Measurements from ENCODE around the gene TGM3. TPM values are rescaled to one million over a fixed set of nuclear protein-coding genes. Genes with fewer than 3 reads are reported as not detected.

TGM3 gene
- total RNA-seq, 2 donors from 2014 or later = not detected

GRCh38 chr20:2338411-2339066 lies 42.7 kb downstream of the TGM3 start:
- H3K9me3 ChIP-seq (ENCODE audit: control insufficient read depth, low read length, poor library complexity, severe bottlenecking) = no peaks in the 10 kb centered on the region
- no peak for ATAC-seq
- no peak for DNase-seq
- Mint-ChIP-seq H3K4me3 (no peak overlapping the region), H3K27ac (no peak overlapping the region), H3K36me3 (ENCODE audit: low read depth) (peaks cover 4% of the 10 kb centered on the region), H3K4me1 (peaks cover 2% of the 10 kb centered on the region), H3K27me3 (peaks cover 29% of the 10 kb centered on the region)

- H3K27ac Mint-ChIP-seq = no peak overlapping the region
- peaks cover 22% of the 10 kb centered on the region for H3K27me3 Mint-ChIP-seq
These were observed 44.3 kb downstream of the TGM3 start for GRCh38 chr20:2340136-2340535.

GRCh38 chr20:2340823-2341222 lies 45.0 kb downstream of the TGM3 start:
- DNase-seq (no peak), ATAC-seq (no peak)
- Mint-ChIP-seq H3K27me3 (peaks cover 27% of the 10 kb centered on the region), H3K36me3 (ENCODE audit: low read depth) (peaks cover 4% of the 10 kb centered on the region), H3K4me1 (peaks cover 5% of the 10 kb centered on the region), H3K27ac (no peak overlapping the region), H3K4me3 (no peak overlapping the region)
- H3K9me3 ChIP-seq (ENCODE audit: control insufficient read depth, low read length, poor library complexity, severe bottlenecking) = no peaks in the 10 kb centered on the region

More at GRCh38 chr20:2340136-2340535, 44.3 kb downstream of the TGM3 start:
- peaks cover 4% of the 10 kb centered on the region for H3K36me3 Mint-ChIP-seq (ENCODE audit: low read depth)
- ATAC-seq (no peak), DNase-seq (no peak)
- H3K9me3 ChIP-seq (ENCODE audit: control insufficient read depth, low read length, poor library complexity, severe bottlenecking) = no peaks in the 10 kb centered on the region
- H3K4me3 Mint-ChIP-seq = no peak overlapping the region
- peaks cover 2% of the 10 kb centered on the region for H3K4me1 Mint-ChIP-seq

- H3K36me3 Mint-ChIP-seq (ENCODE audit: low read depth) = peaks cover 4% of the 10 kb centered on the region
- H3K27me3 Mint-ChIP-seq = peaks cover 28% of the 10 kb centered on the region
- DNase-seq = no peak
- no peak overlapping the region for H3K27ac Mint-ChIP-seq
- no peak for ATAC-seq
- peaks cover 5% of the 10 kb centered on the region for H3K4me1 Mint-ChIP-seq
- no peaks in the 10 kb centered on the region for H3K9me3 ChIP-seq (ENCODE audit: control insufficient read depth, low read length, poor library complexity, severe bottlenecking)
- no peak overlapping the region for H3K4me3 Mint-ChIP-seq
These were observed 45.5 kb downstream of the TGM3 start for GRCh38 chr20:2341336-2341735.

- Mint-ChIP-seq H3K36me3 (ENCODE audit: low read depth) (peaks cover 4% of the 10 kb centered on the region), H3K27ac (no peak overlapping the region), H3K4me1 (peaks cover 5% of the 10 kb centered on the region), H3K4me3 (no peak overlapping the region), H3K27me3 (peaks cover 28% of the 10 kb centered on the region)
- ATAC-seq (no peak), DNase-seq (no peak)
- no peaks in the 10 kb centered on the region for H3K9me3 ChIP-seq (ENCODE audit: control insufficient read depth, low read length, poor library complexity, severe bottlenecking)
These were observed 46.4 kb downstream of the TGM3 start for GRCh38 chr20:2342243-2342642.

- H3K9me3 ChIP-seq (ENCODE audit: control insufficient read depth, low read length, poor library complexity, severe bottlenecking) = no peaks in the 10 kb centered on the region
- Mint-ChIP-seq H3K4me1 (peaks cover 2% of the 10 kb centered on the region), H3K27ac (no peak overlapping the region), H3K4me3 (no peak overlapping the region), H3K27me3 (peaks cover 36% of the 10 kb centered on the region), H3K36me3 (ENCODE audit: low read depth) (peaks cover 6% of the 10 kb centered on the region)
- no peak for DNase-seq
- ATAC-seq = no peak
These were observed 50.4 kb downstream of the TGM3 start for GRCh38 chr20:2346188-2346587.

- H3K36me3 Mint-ChIP-seq (ENCODE audit: low read depth) = peaks cover 6% of the 10 kb centered on the region
- peaks cover 25% of the 10 kb centered on the region for H3K27me3 Mint-ChIP-seq
- H3K27ac Mint-ChIP-seq = no peak overlapping the region
- no peak overlapping the region for H3K4me3 Mint-ChIP-seq
- no peak for DNase-seq
- H3K4me1 Mint-ChIP-seq = peaks cover 7% of the 10 kb centered on the region
- no peak for ATAC-seq
- no peaks in the 10 kb centered on the region for H3K9me3 ChIP-seq (ENCODE audit: control insufficient read depth, low read length, poor library complexity, severe bottlenecking)
These were observed 52.5 kb downstream of the TGM3 start for GRCh38 chr20:2348336-2348735.

GRCh38 chr20:2349801-2350200 lies 54.0 kb downstream of the TGM3 start:
- Mint-ChIP-seq H3K4me1 (peaks cover 7% of the 10 kb centered on the region), H3K4me3 (no peak overlapping the region), H3K36me3 (ENCODE audit: low read depth) (peaks cover 6% of the 10 kb centered on the region), H3K27me3 (peaks cover 31% of the 10 kb centered on the region), H3K27ac (no peak overlapping the region)
- DNase-seq = no peak
- ATAC-seq = no peak
- no peaks in the 10 kb centered on the region for H3K9me3 ChIP-seq (ENCODE audit: control insufficient read depth, low read length, poor library complexity, severe bottlenecking)

- Mint-ChIP-seq H3K4me1 (peaks cover 6% of the 10 kb centered on the region), H3K27me3 (peaks cover 32% of the 10 kb centered on the region), H3K36me3 (ENCODE audit: low read depth) (peaks cover 6% of the 10 kb centered on the region), H3K27ac (no peak overlapping the region), H3K4me3 (no peak overlapping the region)
- ATAC-seq = no peak
- no peak for DNase-seq
- no peaks in the 10 kb centered on the region for H3K9me3 ChIP-seq (ENCODE audit: control insufficient read depth, low read length, poor library complexity, severe bottlenecking)
These were observed 54.8 kb downstream of the TGM3 start for GRCh38 chr20:2350606-2351005.

- no peaks in the 10 kb centered on the region for H3K9me3 ChIP-seq (ENCODE audit: control insufficient read depth, low read length, poor library complexity, severe bottlenecking)
- H3K27me3 Mint-ChIP-seq = peaks cover 19% of the 10 kb centered on the region
- H3K4me3 Mint-ChIP-seq = no peak overlapping the region
- peaks cover 5% of the 10 kb centered on the region for H3K4me1 Mint-ChIP-seq
- no peak overlapping the region for H3K27ac Mint-ChIP-seq
- H3K36me3 Mint-ChIP-seq (ENCODE audit: low read depth) = peaks cover 2% of the 10 kb centered on the region
- no peak for DNase-seq
- no peak for ATAC-seq
These were observed 57.4 kb downstream of the TGM3 start for GRCh38 chr20:2353231-2353630.

- DNase-seq = no peak
- Mint-ChIP-seq H3K36me3 (ENCODE audit: low read depth) (peaks cover 5% of the 10 kb centered on the region), H3K27ac (no peak overlapping the region), H3K4me3 (no peak overlapping the region), H3K27me3 (peaks cover 14% of the 10 kb centered on the region), H3K4me1 (peaks cover 5% of the 10 kb centered on the region)
- H3K9me3 ChIP-seq (ENCODE audit: control insufficient read depth, low read length, poor library complexity, severe bottlenecking) = no peaks in the 10 kb centered on the region
- ATAC-seq = no peak
These were observed 61.3 kb downstream of the TGM3 start for GRCh38 chr20:2357114-2357513.

- peaks cover 13% of the 10 kb centered on the region for H3K27me3 Mint-ChIP-seq
- H3K4me1 Mint-ChIP-seq = peaks cover 2% of the 10 kb centered on the region
- no peak overlapping the region for H3K27ac Mint-ChIP-seq
- peaks cover 5% of the 10 kb centered on the region for H3K36me3 Mint-ChIP-seq (ENCODE audit: low read depth)
- no peak for DNase-seq
- no peak overlapping the region for H3K4me3 Mint-ChIP-seq
- no peaks in the 10 kb centered on the region for H3K9me3 ChIP-seq (ENCODE audit: control insufficient read depth, low read length, poor library complexity, severe bottlenecking)
- ATAC-seq = no peak
These were observed 62.2 kb downstream of the TGM3 start for GRCh38 chr20:2358006-2358405.

- peaks cover 15% of the 10 kb centered on the region for H3K27me3 Mint-ChIP-seq
- H3K9me3 ChIP-seq (ENCODE audit: control insufficient read depth, low read length, poor library complexity, severe bottlenecking) = no peaks in the 10 kb centered on the region
- no peak overlapping the region for H3K27ac Mint-ChIP-seq
- ATAC-seq = no peak
- peaks cover 3% of the 10 kb centered on the region for H3K36me3 Mint-ChIP-seq (ENCODE audit: low read depth)
- no peak for DNase-seq
- H3K4me1 Mint-ChIP-seq = no peaks in the 10 kb centered on the region
- no peak overlapping the region for H3K4me3 Mint-ChIP-seq
These were observed 65.3 kb downstream of the TGM3 start for GRCh38 chr20:2361035-2361593.

- Mint-ChIP-seq H3K27ac (no peak overlapping the region), H3K4me1 (no peaks in the 10 kb centered on the region), H3K36me3 (ENCODE audit: low read depth) (peaks cover 3% of the 10 kb centered on the region), H3K4me3 (no peak overlapping the region), H3K27me3 (peaks cover 22% of the 10 kb centered on the region)
- ATAC-seq = no peak
- no peak for DNase-seq
- H3K9me3 ChIP-seq (ENCODE audit: control insufficient read depth, low read length, poor library complexity, severe bottlenecking) = no peaks in the 10 kb centered on the region
These were observed 67.4 kb downstream of the TGM3 start for GRCh38 chr20:2363187-2363586.
